IMR-90 (cell line): ENCODE data around the gene LARP1. TPM values are rescaled to one million over a fixed set of nuclear protein-coding genes. Genes with fewer than 3 reads are reported as not detected.

Source experiments
- ATAC-seq: fragments of 200-7000 bp; cut with Tn5 transposase; 2 replicates; pipeline ENCODE4 v1.9.1; 2020; ENCODE audit warnings: low read depth, mild to moderate bottlenecking, moderate library complexity
- BruUV-seq: library from RNA; stranded (reverse); fragments of 400-500 nt; replicated peaks from 2 replicates; lab custom pipeline; 2021; lab: Mats Ljungman, UMichigan
- CTCF ChIA-PET: fragments of 300-600 bp; formaldehyde crosslinking; extraction: SDS; loops from one replicate; lab custom pipeline; 2021; ENCODE audit warnings: antibody characterized with exemption; lab: Yijun Ruan, JAX
- POLR2A ChIA-PET: fragments of 300-600 bp; sonication (Branson Sonifier 250); formaldehyde crosslinking; loops from one replicate; lab custom pipeline; 2022; ENCODE audit warnings: antibody characterized with exemption; ENCODE audit not compliant: unreplicated experiment; lab: Charles Lee
- DNase-seq: peaks from one replicate; pipeline ENCODE4 v3.0.0; 2013
- H2AFZ ChIP-seq: replicated peaks from 2 replicates; pipeline ENCODE3; 2013; ENCODE audit warnings: low read length, mild to moderate bottlenecking; ENCODE audit not compliant: poor library complexity
- H2AK5ac ChIP-seq: 2 replicates; pipeline ENCODE4 v1.6.1; 2013; ENCODE audit warnings: low read depth, low read length, inconsistent platforms
- H2AK9ac ChIP-seq: replicated peaks from 2 replicates; pipeline ENCODE3; 2013; ENCODE audit warnings: mild to moderate bottlenecking, low read depth, low read length, moderate library complexity; ENCODE audit not compliant: poor library complexity
- H2BK120ac ChIP-seq: 2 replicates; pipeline ENCODE4 v1.6.1; 2013; ENCODE audit warnings: low read depth, low read length, inconsistent platforms
- H2BK15ac ChIP-seq: 3 replicates; pipeline ENCODE4 v1.6.1; 2013; ENCODE audit warnings: low read depth, low read length, inconsistent platforms
- H2BK20ac ChIP-seq: 2 replicates; pipeline ENCODE4 v1.6.1; 2013; ENCODE audit warnings: low read depth, mild to moderate bottlenecking, inconsistent platforms, low read length, moderate library complexity
- H2BK5ac ChIP-seq: 2 replicates; pipeline ENCODE4 v1.6.1; 2013; ENCODE audit warnings: mild to moderate bottlenecking, low read depth, low read length, inconsistent platforms; ENCODE audit not compliant: poor library complexity, severe bottlenecking
- H3K14ac ChIP-seq: replicated peaks from 2 replicates; pipeline ENCODE4 v1.6.1; 2013; ENCODE audit warnings: low read depth, low read length, inconsistent platforms
- H3K18ac ChIP-seq: 2 replicates; pipeline ENCODE4 v1.6.1; 2013; ENCODE audit warnings: low read depth, low read length, control low read depth
- H3K23ac ChIP-seq: 2 replicates; pipeline ENCODE4 v1.6.1; 2013; ENCODE audit warnings: low read depth, low read length, inconsistent platforms
- H3K27ac ChIP-seq: 2 replicates; pipeline ENCODE4 v1.5.1; 2013; ENCODE audit warnings: mild to moderate bottlenecking, control low read depth, low read length; ENCODE audit not compliant: insufficient read depth
- H3K27me3 ChIP-seq: 2 replicates; pipeline ENCODE4 v1.6.1; 2013; ENCODE audit warnings: low read length; ENCODE audit not compliant: control insufficient read depth, insufficient read depth
- H3K36me3 ChIP-seq: 2 replicates; pipeline ENCODE4 v1.6.1; 2013; ENCODE audit warnings: low read length, mixed read lengths; ENCODE audit not compliant: control insufficient read depth, insufficient read depth
- H3K4ac ChIP-seq: 2 replicates; pipeline ENCODE4 v1.6.1; 2013; ENCODE audit warnings: low read depth, low read length, inconsistent platforms
- H3K4me1 ChIP-seq: 2 replicates; pipeline ENCODE4 v1.6.1; 2013; ENCODE audit warnings: low read length, mixed read lengths; ENCODE audit not compliant: control insufficient read depth, insufficient read depth
- H3K4me2 ChIP-seq: 2 replicates; pipeline ENCODE4 v1.6.1; 2013; ENCODE audit warnings: low read depth, mild to moderate bottlenecking, control low read depth, low read length, moderate library complexity
- H3K4me3 ChIP-seq: 2 replicates; pipeline ENCODE4 v1.5.1; 2013; ENCODE audit warnings: low read depth, mild to moderate bottlenecking, control low read depth, low read length, moderate library complexity; ENCODE audit not compliant: insufficient read depth
- H3K56ac ChIP-seq: 2 replicates; pipeline ENCODE4 v1.6.1; 2013; ENCODE audit warnings: low read length, inconsistent platforms; ENCODE audit not compliant: insufficient read depth; ENCODE audit errors: extremely low read depth
- H3K79me1 ChIP-seq, 2 experiments: 2 replicates each; pipeline ENCODE4 v1.6.1; 2013; ENCODE audit warnings: low read length in 2 of 2, inconsistent platforms in 1 of 2, low read depth in 1 of 2
- H3K9ac ChIP-seq: 2 replicates; pipeline ENCODE4 v1.6.1; 2013; ENCODE audit warnings: low read depth, low read length, control low read depth
- H3K9me1 ChIP-seq: 2 replicates; pipeline ENCODE4 v1.6.1; 2013; ENCODE audit warnings: low read length, inconsistent platforms; ENCODE audit not compliant: insufficient read depth
- H3K9me3 ChIP-seq: 2 replicates; pipeline ENCODE4 v1.6.1; 2013; ENCODE audit warnings: low read length; ENCODE audit not compliant: control insufficient read depth, insufficient read depth
- H4K20me1 ChIP-seq: 2 replicates; pipeline ENCODE4 v1.6.1; 2013; ENCODE audit warnings: low read length, inconsistent platforms; ENCODE audit not compliant: insufficient read depth
- H4K5ac ChIP-seq: 2 replicates; pipeline ENCODE4 v1.6.1; 2013; ENCODE audit warnings: mild to moderate bottlenecking, low read depth, low read length, control low read depth
- H4K8ac ChIP-seq, 2 experiments: 2 replicates each; pipeline ENCODE4 v1.6.1; 2013; ENCODE audit warnings: low read depth in 2 of 2, low read length in 2 of 2, control low read depth in 1 of 2, inconsistent platforms in 1 of 2
- H4K91ac ChIP-seq: 2 replicates; pipeline ENCODE4 v1.6.1; 2013; ENCODE audit warnings: low read depth, low read length, inconsistent platforms; ENCODE audit not compliant: insufficient read depth
- BHLHE40 ChIP-seq: fragments of 150-350 bp; IDR thresholded peaks from 2 replicates; pipeline ENCODE4 v1.6.1; 2016; ENCODE audit warnings: mild to moderate bottlenecking, low read depth, low read length
- CEBPB ChIP-seq: IDR thresholded peaks from 2 replicates; pipeline ENCODE4 v1.6.1; 2012; ENCODE audit warnings: low read depth, low read length, improper control_type of control experiment
- CHD1 ChIP-seq: IDR thresholded peaks from 2 replicates; pipeline ENCODE4 v1.6.1; 2012; ENCODE audit warnings: low read depth, low read length, improper control_type of control experiment
- CTCF ChIP-seq: conservative IDR thresholded peaks from 2 replicates; pipeline ENCODE4 v1.5.1; 2012; ENCODE audit warnings: mild to moderate bottlenecking, low read depth, low read length, improper control_type of control experiment
- MAFK ChIP-seq: IDR thresholded peaks from 2 replicates; pipeline ENCODE4 v1.6.1; 2012; ENCODE audit warnings: low read depth, low read length, improper control_type of control experiment
- NFE2L2 ChIP-seq: fragments of 150-350 bp; IDR thresholded peaks from 2 replicates; pipeline ENCODE4 v1.6.1; 2016; ENCODE audit warnings: low read depth, mild to moderate bottlenecking, low read length
- RAD21 ChIP-seq: IDR thresholded peaks from 2 replicates; pipeline ENCODE4 v1.6.1; 2012; ENCODE audit warnings: low read length, improper control_type of control experiment
- RFX5 ChIP-seq: IDR thresholded peaks from 2 replicates; pipeline ENCODE4 v1.8.0; 2012; ENCODE audit warnings: low read depth, mild to moderate bottlenecking, low read length, moderate library complexity
- SMC3 ChIP-seq: fragments of 150-350 bp; IDR thresholded peaks from 2 replicates; pipeline ENCODE4 v1.6.1; 2016; ENCODE audit warnings: low read depth, mild to moderate bottlenecking, antibody characterized with exemption, low read length, moderate library complexity
- USF2 ChIP-seq: fragments of 150-350 bp; IDR thresholded peaks from 2 replicates; pipeline ENCODE4 v1.6.1; 2017; ENCODE audit warnings: mild to moderate bottlenecking, antibody characterized with exemption, low read length, low read depth
- WGBS, 2 experiments: methylation state at CpG; one replicate each; pipeline versions ENCODE4 v1.1.5 to v1.1.7; 2013; ENCODE audit warnings: missing lambda C conversion rate in 2 of 2; ENCODE audit not compliant: insufficient read length in 1 of 2; ENCODE audit errors: extremely low coverage in 2 of 2; 5-methylcytosine and 5-hydroxymethylcytosine counted together
- dilution Hi-C: fragments of 300-500 bp; cut with HindIII; formaldehyde crosslinking; loops from one replicate; pipeline ENCODE4 v1.14.3; 2018; ENCODE audit warnings: low sequenced_read_pairs; ENCODE audit not compliant: unreplicated experiment
- in situ Hi-C: fragments of 300-500 bp; cut with MboI; formaldehyde crosslinking; loops from 3 replicates; pipeline ENCODE4 v1.14.3; 2019; ENCODE audit warnings: low sequenced_read_pairs, inconsistent platforms, mixed read lengths
- intact Hi-C: fragments of 100-400 bp; cut with micrococcal nuclease; formaldehyde crosslinking; loops from 2 replicates; pipeline ENCODE4 v1.10.0; 2022
- polyA plus RNA-seq, 3 experiments: library from polyadenylated mRNA; depleted of rRNA; stranded (reverse); fragments of >200 nt; gene quantifications; 2 replicates each; pipeline ENCODE4 v1.2.3, GENCODE V29; 2012; ENCODE audit warnings: low replicate concordance in 1 of 3
- total RNA-seq: library from RNA; depleted of rRNA; stranded (reverse); fragments of >200 nt; gene quantifications from 2 replicates; pipeline ENCODE4 v1.2.3, GENCODE V29; 2012
- TF ChIP-seq, protein P1 (sequence below): fragments of 150-350 bp; IDR thresholded peaks from 2 replicates; pipeline ENCODE4 v1.6.1; 2016; ENCODE audit warnings: low read depth, mild to moderate bottlenecking, low read length, moderate library complexity, borderline replicate concordance

The LARP1 gene
- total and polyA plus RNA-seq, 2 of the 4 experiments (the other 2 are of a cell fraction): 47.3 to 77.4 TPM

GRCh38 chr5:154811653-154812465 is 56.7 kb downstream of the LARP1 start:
- peak overlapping the region; percentile 31; the same call in 1 of the 2 replicates for H2AK5ac ChIP-seq
- peaks cover 20 to 39% of the 10 kb centered on the region in 2 experiments for H3K79me1 ChIP-seq
- H3K4ac ChIP-seq: no peak overlapping the region
- H3K23ac ChIP-seq: no peak overlapping the region
- H2AFZ ChIP-seq: no peak overlapping the region
- TF ChIP-seq CHD1: no peak
- TF ChIP-seq SMC3: peak; percentile 97
- peak; percentile 90 for TF ChIP-seq RAD21
- TF ChIP-seq NFE2L2: no peak
- no peak for TF ChIP-seq BHLHE40
- peak; percentile 92 for TF ChIP-seq CTCF
- TF ChIP-seq, protein P1, sequence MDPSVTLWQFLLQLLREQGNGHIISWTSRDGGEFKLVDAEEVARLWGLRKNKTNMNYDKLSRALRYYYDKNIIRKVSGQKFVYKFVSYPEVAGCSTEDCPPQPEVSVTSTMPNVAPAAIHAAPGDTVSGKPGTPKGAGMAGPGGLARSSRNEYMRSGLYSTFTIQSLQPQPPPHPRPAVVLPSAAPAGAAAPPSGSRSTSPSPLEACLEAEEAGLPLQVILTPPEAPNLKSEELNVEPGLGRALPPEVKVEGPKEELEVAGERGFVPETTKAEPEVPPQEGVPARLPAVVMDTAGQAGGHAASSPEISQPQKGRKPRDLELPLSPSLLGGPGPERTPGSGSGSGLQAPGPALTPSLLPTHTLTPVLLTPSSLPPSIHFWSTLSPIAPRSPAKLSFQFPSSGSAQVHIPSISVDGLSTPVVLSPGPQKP: no peak
- no peak for TF ChIP-seq RFX5
- no peak for TF ChIP-seq CEBPB
- no peak for TF ChIP-seq USF2
- peak; percentile 5; the same call in 1 of the 2 replicates for TF ChIP-seq MAFK
- no peak overlapping the region for H3K56ac ChIP-seq
- no CpG with 5 or more reads among the region's 3 CpGs for WGBS, 2 experiments
- intact Hi-C loops (loop anchor here (1.0 to 5.0 kb wide), 3 partner anchors 55 to 345 kb away; no protein-coding TSS in a partner anchor), in situ Hi-C loops (loop anchor here (25.0 kb wide), 1 partner anchor 350 kb away; no protein-coding TSS in a partner anchor), dilution Hi-C loops (no loop called here)
- H4K8ac ChIP-seq: no peak overlapping the region
- CTCF ChIA-PET: no interaction called here
- POLR2A ChIA-PET: no interaction called here
- DNase-seq (peak; percentile 76), ATAC-seq (peak; percentile 93)
- no peak overlapping the region for H3K4me3 ChIP-seq
- H2BK5ac ChIP-seq: no peak overlapping the region
- peaks cover 61% of the 10 kb centered on the region for H3K36me3 ChIP-seq
- H3K27ac ChIP-seq: no peak overlapping the region
- H3K27me3 ChIP-seq: no peaks in the 10 kb centered on the region
- H3K9me1 ChIP-seq: peaks cover 5% of the 10 kb centered on the region
- no peak overlapping the region for H3K14ac ChIP-seq
- H3K18ac ChIP-seq: no peak overlapping the region
- H3K9me3 ChIP-seq: no peaks in the 10 kb centered on the region
- no peak overlapping the region for H3K4me2 ChIP-seq
- BruUV-seq: no TSS peak
- H4K91ac ChIP-seq: no peak overlapping the region
- no peak overlapping the region for H2BK20ac ChIP-seq
- H3K9ac ChIP-seq: no peak overlapping the region
- H2AK9ac ChIP-seq: no peak overlapping the region
- no peak overlapping the region for H4K5ac ChIP-seq
- no peaks in the 10 kb centered on the region for H3K4me1 ChIP-seq
- peaks cover 7% of the 10 kb centered on the region; the same call in 1 of the 2 replicates for H4K20me1 ChIP-seq
- no peak overlapping the region for H2BK15ac ChIP-seq
- H2BK120ac ChIP-seq: no peak overlapping the region
